ENCODE results near the gene CNGB1.

Gene CNGB1

DNA sequence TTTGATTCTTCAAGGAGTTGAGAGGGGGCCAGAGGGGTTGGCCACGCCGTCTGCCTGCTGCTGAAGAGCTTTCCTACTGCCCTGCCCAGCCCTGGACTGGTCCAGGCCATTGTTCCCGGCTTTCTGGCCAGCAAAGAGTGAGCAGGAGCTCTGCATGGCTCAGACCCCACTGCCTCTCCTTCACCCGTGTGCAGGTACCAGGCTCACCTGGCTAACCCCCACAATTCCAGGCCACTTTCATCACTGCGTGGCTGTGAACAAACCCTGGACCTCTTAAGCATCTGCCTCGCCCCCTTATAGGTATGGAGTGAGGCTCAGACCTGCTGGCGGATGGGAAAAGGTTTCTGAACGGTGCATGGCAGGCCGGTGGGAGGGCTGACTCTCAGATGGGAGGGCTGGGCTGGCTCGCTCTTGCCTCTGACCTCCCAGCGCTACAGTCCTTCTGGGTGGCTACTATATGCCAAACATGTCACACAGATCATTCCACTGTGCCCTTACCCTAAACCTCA lies 20.7 kb upstream of the CNGB1 start:
- H3K18ac ChIP-seq (ENCODE audit: low read length) = no peak overlapping the region
- H4K91ac ChIP-seq (ENCODE audit: low read depth, low read length, poor library complexity) = no peak overlapping the region
- H3K23ac ChIP-seq (ENCODE audit: low read depth, low read length, poor library complexity) = no peak overlapping the region
- H3K4ac ChIP-seq (ENCODE audit: low read length) = no peak overlapping the region
- no peak overlapping the region for H3K27ac ChIP-seq (replicated peaks; ENCODE audit: low read length)
- H3K4me3 ChIP-seq (ENCODE audit: low read length in 2 of 2) = peak overlapping the region in 1 of 2 donors; percentile 24
- peaks cover 0 to 25% (median 6%) of the 10 kb centered on the region in 3 experiments for H3K27me3 ChIP-seq (ENCODE audit: control insufficient read depth in 3 of 3, insufficient read depth in 3 of 3, low read depth in 1 of 3, low read length in 3 of 3)
- DNase-seq (ENCODE audit: low spot score) = no peak
- no peak overlapping the region for H2AK5ac ChIP-seq (ENCODE audit: low read depth, low read length)
- no peaks in the 10 kb centered on the region for H3K4me1 ChIP-seq (ENCODE audit: control insufficient read depth in 2 of 2, insufficient read depth in 1 of 2, low read depth in 1 of 2, low read length in 2 of 2)
- no peak overlapping the region for H3K9ac ChIP-seq (ENCODE audit: low read depth, low read length, poor library complexity)
- H2BK120ac ChIP-seq (ENCODE audit: low read depth, low read length) = no peak overlapping the region
- peaks cover 1% of the 10 kb centered on the region for H3K79me1 ChIP-seq (ENCODE audit: low read depth, low read length)
- H2AFZ ChIP-seq (ENCODE audit: low read length) = no peak overlapping the region
- no peak overlapping the region for H3K14ac ChIP-seq (ENCODE audit: low read length)
- H3K4me2 ChIP-seq (ENCODE audit: insufficient read depth, low read length, poor library complexity, severe bottlenecking) = no peak overlapping the region
- peaks cover 10 to 27% of the 10 kb centered on the region in 2 donors for H3K36me3 ChIP-seq (replicated peaks in 1 of 2; ENCODE audit: control insufficient read depth in 2 of 2, insufficient read depth in 2 of 2, low read length in 2 of 2)
- no peaks in the 10 kb centered on the region for H3K9me3 ChIP-seq (replicated peaks in 1 of 2; ENCODE audit: control insufficient read depth in 2 of 2, insufficient read depth in 1 of 2, low read depth in 1 of 2, low read length in 2 of 2)
- no CpG with 5 or more reads among the region's 11 CpGs for WGBS, 2 donors (ENCODE audit: extremely low coverage in 2 of 2, insufficient read length in 2 of 2, insufficient replicate concordance in 1 of 2)
- H4K8ac ChIP-seq (ENCODE audit: low read depth, low read length) = no peak overlapping the region
- no peak overlapping the region for H2BK5ac ChIP-seq (ENCODE audit: low read length)
- H2BK15ac ChIP-seq (ENCODE audit: low read length) = no peak overlapping the region
- H2BK12ac ChIP-seq (ENCODE audit: low read length) = no peak overlapping the region

- H3K27me3 ChIP-seq (ENCODE audit: control insufficient read depth in 3 of 3, insufficient read depth in 3 of 3, low read depth in 1 of 3, low read length in 3 of 3) = peaks cover 9 to 48% (median 28%) of the 10 kb centered on the region in 3 experiments
- H3K4ac ChIP-seq (ENCODE audit: low read length) = no peak overlapping the region
- no peak overlapping the region for H4K8ac ChIP-seq (ENCODE audit: low read depth, low read length)
- H3K79me1 ChIP-seq (ENCODE audit: low read depth, low read length) = no peaks in the 10 kb centered on the region
- no peak overlapping the region for H2AK5ac ChIP-seq (ENCODE audit: low read depth, low read length)
- no peak overlapping the region for H3K4me3 ChIP-seq (ENCODE audit: low read length in 2 of 2)
- H2BK12ac ChIP-seq (ENCODE audit: low read length) = no peak overlapping the region
- no peak overlapping the region for H3K14ac ChIP-seq (ENCODE audit: low read length)
- no peak overlapping the region for H3K4me2 ChIP-seq (ENCODE audit: insufficient read depth, low read length, poor library complexity, severe bottlenecking)
- H3K9me3 ChIP-seq (replicated peaks in 1 of 2; ENCODE audit: control insufficient read depth in 2 of 2, insufficient read depth in 1 of 2, low read depth in 1 of 2, low read length in 2 of 2) = no peaks in the 10 kb centered on the region
- H2BK5ac ChIP-seq (ENCODE audit: low read length) = no peak overlapping the region
- H3K23ac ChIP-seq (ENCODE audit: low read depth, low read length, poor library complexity) = no peak overlapping the region
- peaks cover 3 to 5% of the 10 kb centered on the region in 2 donors for H3K4me1 ChIP-seq (ENCODE audit: control insufficient read depth in 2 of 2, insufficient read depth in 1 of 2, low read depth in 1 of 2, low read length in 2 of 2)
- peaks cover 2 to 4% of the 10 kb centered on the region in 2 donors for H3K36me3 ChIP-seq (replicated peaks in 1 of 2; ENCODE audit: control insufficient read depth in 2 of 2, insufficient read depth in 2 of 2, low read length in 2 of 2)
- no peak for DNase-seq (ENCODE audit: low spot score)
- WGBS, 2 donors (ENCODE audit: extremely low coverage in 2 of 2, insufficient read length in 2 of 2, insufficient replicate concordance in 1 of 2) = no CpG with 5 or more reads among the region's 1 CpG
- H4K91ac ChIP-seq (ENCODE audit: low read depth, low read length, poor library complexity) = no peak overlapping the region
- H3K9ac ChIP-seq (ENCODE audit: low read depth, low read length, poor library complexity) = no peak overlapping the region
- no peak overlapping the region for H2AFZ ChIP-seq (ENCODE audit: low read length)
- H2BK15ac ChIP-seq (ENCODE audit: low read length) = peak overlapping the region; percentile 23
- H3K27ac ChIP-seq (replicated peaks; ENCODE audit: low read length) = no peak overlapping the region
- no peak overlapping the region for H2BK120ac ChIP-seq (ENCODE audit: low read depth, low read length)
- peak overlapping the region; percentile 27 for H3K18ac ChIP-seq (ENCODE audit: low read length)
These were observed 18.0 kb upstream of the CNGB1 start for GRCh38 chr16:57988929-57989328.

DNA sequence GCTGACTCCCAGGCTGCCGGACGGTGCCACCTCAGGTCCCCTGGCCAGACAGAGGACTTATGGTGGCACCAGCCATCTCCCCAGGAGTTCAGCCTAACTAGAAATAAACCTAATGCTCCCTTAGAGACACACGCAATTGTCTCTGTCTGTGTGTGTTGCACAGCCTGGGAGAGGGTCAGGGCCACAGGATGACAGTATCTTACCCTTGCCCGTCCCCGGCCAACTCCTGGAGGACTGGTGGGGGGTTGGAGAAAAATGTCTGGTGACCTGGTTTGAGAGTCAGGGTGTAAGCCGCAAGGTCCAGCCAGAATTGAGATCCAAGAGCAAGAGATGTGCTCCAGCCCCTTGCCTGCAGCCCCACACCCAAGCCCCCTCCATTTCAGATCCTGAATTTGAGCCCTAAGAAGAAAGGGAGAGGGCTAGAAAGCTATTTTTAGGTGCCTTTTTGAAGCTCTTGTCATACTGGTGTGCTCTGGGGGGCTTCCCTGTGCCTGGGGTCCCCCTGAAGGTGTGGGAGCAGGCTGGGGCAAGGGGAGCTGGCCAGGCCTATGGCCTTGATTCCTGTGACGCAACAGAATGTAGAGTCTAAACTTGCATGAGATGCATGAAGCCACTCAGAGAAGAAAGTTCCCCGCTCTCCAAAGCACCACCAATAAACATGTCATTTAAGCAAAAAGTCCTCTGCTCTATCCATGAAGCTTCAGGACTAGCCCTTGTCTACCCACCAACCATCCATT lies 16.7 kb upstream of the CNGB1 start:
- no peak overlapping the region for H2BK120ac ChIP-seq (ENCODE audit: low read depth, low read length)
- H3K4me3 ChIP-seq (ENCODE audit: low read length in 2 of 2) = no peak overlapping the region
- no peak overlapping the region for H3K4ac ChIP-seq (ENCODE audit: low read length)
- H2AK5ac ChIP-seq (ENCODE audit: low read depth, low read length) = no peak overlapping the region
- H3K14ac ChIP-seq (ENCODE audit: low read length) = no peak overlapping the region
- H3K9ac ChIP-seq (ENCODE audit: low read depth, low read length, poor library complexity) = no peak overlapping the region
- no peak overlapping the region for H3K18ac ChIP-seq (ENCODE audit: low read length)
- no peak overlapping the region for H2AFZ ChIP-seq (ENCODE audit: low read length)
- H3K27me3 ChIP-seq (ENCODE audit: control insufficient read depth in 3 of 3, insufficient read depth in 3 of 3, low read depth in 1 of 3, low read length in 3 of 3) = peaks cover 9 to 54% (median 30%) of the 10 kb centered on the region in 3 experiments
- H4K91ac ChIP-seq (ENCODE audit: low read depth, low read length, poor library complexity) = no peak overlapping the region
- H3K4me2 ChIP-seq (ENCODE audit: insufficient read depth, low read length, poor library complexity, severe bottlenecking) = no peak overlapping the region
- no peak for DNase-seq (ENCODE audit: low spot score)
- H4K8ac ChIP-seq (ENCODE audit: low read depth, low read length) = no peak overlapping the region
- H3K4me1 ChIP-seq (ENCODE audit: control insufficient read depth in 2 of 2, insufficient read depth in 1 of 2, low read depth in 1 of 2, low read length in 2 of 2) = peaks cover 3 to 5% of the 10 kb centered on the region in 2 donors
- H3K36me3 ChIP-seq (replicated peaks in 1 of 2; ENCODE audit: control insufficient read depth in 2 of 2, insufficient read depth in 2 of 2, low read length in 2 of 2) = no peaks in the 10 kb centered on the region
- H3K79me1 ChIP-seq (ENCODE audit: low read depth, low read length) = no peaks in the 10 kb centered on the region
- H3K23ac ChIP-seq (ENCODE audit: low read depth, low read length, poor library complexity) = no peak overlapping the region
- no peak overlapping the region for H2BK5ac ChIP-seq (ENCODE audit: low read length)
- no peak overlapping the region for H2BK12ac ChIP-seq (ENCODE audit: low read length)
- H2BK15ac ChIP-seq (ENCODE audit: low read length) = no peak overlapping the region
- no peak overlapping the region for H3K27ac ChIP-seq (replicated peaks; ENCODE audit: low read length)
- H3K9me3 ChIP-seq (replicated peaks in 1 of 2; ENCODE audit: control insufficient read depth in 2 of 2, insufficient read depth in 1 of 2, low read depth in 1 of 2, low read length in 2 of 2) = no peaks in the 10 kb centered on the region
- no CpG with 5 or more reads among the region's 8 CpGs for whole genome bisulfite sequencing, 2 donors (ENCODE audit: extremely low coverage in 2 of 2, insufficient read length in 2 of 2, insufficient replicate concordance in 1 of 2)

DNA sequence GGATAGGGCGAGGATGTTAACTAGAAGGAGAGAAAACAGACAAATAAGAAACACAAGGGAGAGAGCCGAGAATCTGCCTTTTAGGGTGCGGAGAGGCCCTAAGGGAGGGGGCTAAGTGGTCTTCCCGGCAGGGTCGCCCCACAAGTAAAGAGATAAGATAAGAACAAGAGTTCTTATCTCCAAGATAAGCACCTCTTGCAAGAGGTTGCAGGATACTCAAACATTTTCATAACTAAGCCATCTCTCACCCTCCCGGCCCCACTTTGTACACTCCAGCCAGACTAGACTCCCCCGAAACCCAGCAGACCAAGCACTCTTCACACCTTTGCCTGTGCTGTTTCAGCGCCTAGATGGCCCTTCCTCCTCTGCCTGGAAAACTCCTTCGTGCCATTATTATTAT lies 15.3 kb upstream of the CNGB1 start:
- no CpG with 5 or more reads among the region's 9 CpGs for WGBS, 2 donors (ENCODE audit: extremely low coverage in 2 of 2, insufficient read length in 2 of 2, insufficient replicate concordance in 1 of 2)
- Histone ChIP-seq H3K4me3 (ENCODE audit: low read length in 2 of 2) (no peak overlapping the region), H3K36me3 (replicated peaks in 1 of 2; ENCODE audit: control insufficient read depth in 2 of 2, insufficient read depth in 2 of 2, low read length in 2 of 2) (no peaks in the 10 kb centered on the region), H4K8ac (ENCODE audit: low read depth, low read length) (no peak overlapping the region), H3K4ac (ENCODE audit: low read length) (no peak overlapping the region), H3K4me2 (ENCODE audit: insufficient read depth, low read length, poor library complexity, severe bottlenecking) (no peak overlapping the region), H3K27me3 (ENCODE audit: control insufficient read depth in 3 of 3, insufficient read depth in 3 of 3, low read depth in 1 of 3, low read length in 3 of 3) (peaks cover 9 to 60% (median 30%) of the 10 kb centered on the region in 3 experiments), H2BK12ac (ENCODE audit: low read length) (no peak overlapping the region), H2AK5ac (ENCODE audit: low read depth, low read length) (peak overlapping the region; percentile 66), H3K27ac (replicated peaks; ENCODE audit: low read length) (no peak overlapping the region), H3K14ac (ENCODE audit: low read length) (no peak overlapping the region), H2BK120ac (ENCODE audit: low read depth, low read length) (no peak overlapping the region), H3K18ac (ENCODE audit: low read length) (no peak overlapping the region), H3K4me1 (ENCODE audit: control insufficient read depth in 2 of 2, insufficient read depth in 1 of 2, low read depth in 1 of 2, low read length in 2 of 2) (peaks cover 3 to 5% of the 10 kb centered on the region in 2 donors), H3K23ac (ENCODE audit: low read depth, low read length, poor library complexity) (no peak overlapping the region), H4K91ac (ENCODE audit: low read depth, low read length, poor library complexity) (no peak overlapping the region), H3K9ac (ENCODE audit: low read depth, low read length, poor library complexity) (no peak overlapping the region), H3K9me3 (replicated peaks in 1 of 2; ENCODE audit: control insufficient read depth in 2 of 2, insufficient read depth in 1 of 2, low read depth in 1 of 2, low read length in 2 of 2) (no peaks in the 10 kb centered on the region), H3K79me1 (ENCODE audit: low read depth, low read length) (no peaks in the 10 kb centered on the region), H2BK5ac (ENCODE audit: low read length) (no peak overlapping the region), H2AFZ (ENCODE audit: low read length) (no peak overlapping the region), H2BK15ac (ENCODE audit: low read length) (no peak overlapping the region)
- no peak for DNase-seq (ENCODE audit: low spot score)
